ENCODE data around the gene EFCAB8.
A peak's percentile ranks its signal among the peaks of the same experiment; 100 is the strongest.
"Not testable (repeated sequence)": the region's sequence is repeated elsewhere in the genome, so short reads cannot be mapped to it uniquely, and the experiment has no call there.

Gene EFCAB8

DNA sequence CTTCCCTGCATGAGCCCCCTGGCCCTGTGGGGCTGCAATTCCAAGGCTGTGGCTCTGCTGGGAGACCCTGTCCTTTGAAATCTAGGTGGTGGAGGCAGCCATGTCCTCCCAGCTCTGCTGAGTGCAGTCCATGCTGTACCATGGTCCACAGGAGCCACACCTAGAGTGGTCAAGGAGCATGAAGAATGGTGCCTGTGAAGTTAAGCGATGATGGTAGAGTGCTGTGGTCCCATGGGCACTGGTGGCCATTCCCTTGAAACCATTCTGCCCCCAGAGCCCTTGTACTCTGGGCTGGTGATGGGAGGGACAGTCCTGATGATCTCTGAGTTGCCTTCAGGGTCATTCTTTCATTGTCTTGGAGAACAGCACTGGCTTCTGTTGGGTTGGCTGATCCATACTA is 55.3 kb downstream of the EFCAB8 start:
- DNase-seq: no peak

- DNase-seq: no peak
Observed at GRCh38 chr20:32917191-32917950, 58.6 kb downstream of the EFCAB8 start.

GRCh38 chr20:32918296-32918695 is 59.6 kb downstream of the EFCAB8 start:
- DNase-seq: no peak

DNA sequence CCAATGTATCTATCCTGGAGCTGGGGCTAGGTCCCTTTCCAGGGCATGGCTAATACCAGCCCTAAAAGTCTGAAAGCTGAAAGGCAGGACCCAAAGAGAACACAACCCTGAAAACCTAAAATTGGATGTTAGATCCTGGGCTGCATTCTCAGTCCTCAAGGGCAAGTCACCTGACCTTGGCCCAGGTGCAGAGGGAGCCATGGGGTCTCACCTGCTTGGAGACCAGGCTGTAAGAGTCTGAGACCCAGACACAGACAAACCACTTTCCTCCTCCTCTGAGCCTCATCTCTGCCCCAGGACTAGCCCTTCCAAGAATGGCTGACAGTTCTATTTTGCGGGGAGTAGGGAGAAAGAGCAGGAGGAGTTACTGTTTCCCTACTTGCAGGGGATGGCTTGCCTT is 60.0 kb downstream of the EFCAB8 start:
- no peak for DNase-seq

- DNase-seq: no peak
Observed at GRCh38 chr20:32920066-32920465, 61.3 kb downstream of the EFCAB8 start.

GRCh38 chr20:32920530-32921298 is 62.0 kb downstream of the EFCAB8 start:
- DNase-seq: no peak

DNA sequence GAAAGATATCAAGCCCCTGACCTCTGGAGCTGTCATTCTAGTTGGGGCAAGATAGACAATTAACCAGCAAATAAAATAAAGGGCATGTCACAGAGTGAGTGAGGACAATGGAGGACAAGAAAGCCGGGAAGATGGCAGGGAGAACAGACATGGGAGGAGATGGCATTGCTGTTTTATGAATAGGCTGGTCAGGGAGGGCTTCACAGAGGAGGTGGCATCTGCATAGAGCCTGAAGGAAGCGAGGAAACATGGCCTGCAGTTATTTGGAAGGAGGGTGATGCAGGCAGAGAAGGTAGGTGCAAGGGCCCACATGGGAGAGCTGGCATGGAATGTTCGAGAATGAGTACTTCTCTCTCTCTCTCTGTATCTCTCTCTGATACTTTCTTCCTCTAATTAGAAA is 63.7 kb downstream of the EFCAB8 start:
- no peak for DNase-seq

GRCh38 chr20:32924781-32925180 is 66.1 kb downstream of the EFCAB8 start:
- no peak for DNase-seq

GRCh38 chr20:32925481-32926196 is 66.9 kb downstream of the EFCAB8 start:
- no peak for DNase-seq

DNA sequence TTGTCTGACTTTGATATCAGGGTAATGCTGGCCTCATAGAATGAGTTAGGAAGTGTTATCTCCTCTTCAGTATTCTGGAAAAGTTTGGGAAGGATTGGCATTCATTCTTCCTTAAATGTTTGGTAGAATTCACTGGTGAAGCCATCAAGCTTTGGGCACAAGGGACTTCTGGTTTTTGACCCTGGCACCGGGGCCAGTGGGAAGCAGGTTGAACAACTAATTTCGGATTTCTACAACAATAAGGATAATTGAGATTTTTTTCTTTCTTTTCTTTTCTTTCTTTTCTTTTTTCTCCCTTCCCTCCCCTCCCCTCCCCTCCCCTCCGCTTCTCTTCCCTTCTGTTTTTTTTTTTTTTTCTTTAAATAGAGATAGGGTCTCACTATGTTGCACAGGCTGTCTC is 70.4 kb downstream of the EFCAB8 start:
- no peak for DNase-seq

DNA sequence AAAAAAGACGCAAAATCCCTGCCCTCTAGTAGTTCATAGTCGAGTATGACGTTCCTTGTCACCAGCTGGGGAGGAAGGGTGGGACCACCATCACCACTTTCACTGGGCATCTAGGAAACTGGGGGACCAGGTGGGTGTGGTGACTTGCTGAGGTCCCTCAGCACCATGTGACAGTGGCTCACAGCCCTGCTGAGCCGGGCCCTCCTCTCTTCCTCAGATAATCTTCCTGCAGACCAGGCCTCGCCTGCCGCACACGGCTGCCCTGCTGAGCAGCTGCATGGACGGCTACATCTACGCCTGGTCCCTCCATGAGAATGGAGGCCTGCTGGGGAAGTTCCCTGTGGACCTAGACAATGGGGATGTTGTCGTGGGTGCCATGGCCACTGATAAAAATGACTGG is 71.5 kb downstream of the EFCAB8 start:
- DNase-seq: no peak

GRCh38 chr20:32930701-32931100 is 72.0 kb downstream of the EFCAB8 start:
- no peak for DNase-seq

DNA sequence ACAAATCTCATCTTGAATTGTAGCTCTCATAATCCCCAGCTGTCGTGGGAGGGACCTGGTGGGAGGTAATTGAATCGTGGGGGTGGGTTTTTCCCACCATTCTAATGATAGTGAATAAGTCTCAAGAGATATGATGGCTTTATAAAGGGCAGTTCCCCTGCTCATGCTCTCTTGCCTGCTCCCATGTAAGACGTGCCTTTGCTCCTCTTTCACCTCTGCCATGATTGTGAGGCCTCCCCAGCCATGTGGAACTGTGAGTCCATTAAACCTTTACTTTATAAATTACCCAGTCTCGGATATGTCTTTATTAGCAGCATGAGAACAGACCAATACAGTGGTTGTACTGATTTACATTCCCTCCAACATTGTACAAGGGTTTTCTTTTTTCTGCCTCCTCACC is 75.9 kb downstream of the EFCAB8 start:
- no peak for DNase-seq

- DNase-seq: no peak
Observed at GRCh38 chr20:32941155-32941885, 82.6 kb downstream of the EFCAB8 start.

DNA sequence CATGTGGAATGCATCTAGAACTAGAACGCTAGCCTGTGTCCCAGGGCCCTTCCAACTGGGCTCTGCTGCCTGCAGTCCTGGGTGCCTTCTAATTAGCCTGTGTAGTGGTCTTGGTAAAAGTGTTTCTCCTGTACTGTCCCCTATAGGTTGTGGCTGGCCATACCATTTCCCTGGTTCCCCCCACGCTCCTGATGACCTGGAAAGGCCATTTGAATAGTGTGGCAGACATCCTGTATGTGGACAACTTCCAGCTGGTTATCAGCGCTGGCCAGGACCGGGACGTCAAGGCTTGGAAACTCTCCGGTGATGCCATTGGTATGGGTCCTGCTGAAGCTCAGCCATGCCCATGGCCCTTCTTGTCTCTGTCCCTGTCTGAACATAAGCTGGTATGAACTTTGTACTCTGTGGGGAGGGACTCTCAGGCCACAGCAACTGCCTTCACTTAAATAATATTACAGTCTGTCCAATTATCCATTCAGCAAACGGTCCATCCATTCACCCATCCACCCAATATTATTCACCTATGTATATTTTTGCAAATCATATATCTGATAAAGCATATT is 84.8 kb downstream of the EFCAB8 start:
- DNase-seq: no peak

GRCh38 chr20:32945710-32946221 is 87.0 kb downstream of the EFCAB8 start:
- DNase-seq: peak; percentile 41

- no peak for DNase-seq
Observed at GRCh38 chr20:32946629-32947028, 87.9 kb downstream of the EFCAB8 start.

DNA sequence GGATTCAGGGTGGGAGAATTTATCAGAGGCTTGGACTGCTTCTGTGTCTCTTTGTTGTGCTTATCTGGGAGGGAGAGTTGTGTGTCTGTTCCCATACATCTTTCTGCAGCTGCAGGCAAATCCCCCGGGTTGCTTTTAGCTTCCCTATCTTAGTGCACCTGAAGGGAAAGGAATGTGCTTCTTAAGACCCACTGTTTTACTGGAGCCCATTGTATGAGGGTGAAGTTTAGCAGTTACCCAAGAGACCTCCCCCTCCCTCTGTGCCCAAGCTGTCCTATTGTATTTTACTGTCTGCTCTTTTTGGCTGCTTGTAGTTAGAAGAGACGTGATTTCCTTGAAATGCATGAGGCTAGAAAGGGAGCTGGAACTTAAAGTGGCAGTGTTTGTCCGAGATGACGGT is 91.8 kb downstream of the EFCAB8 start:
- not testable (repeated sequence) for DNase-seq

GRCh38 chr20:32957459-32957858 is 98.7 kb downstream of the EFCAB8 start:
- DNase-seq: no peak

GRCh38 chr20:32958574-32958973 is 99.9 kb downstream of the EFCAB8 start:
- DNase-seq: no peak

GRCh38 chr20:32959351-32960221 is 100.9 kb downstream of the EFCAB8 start:
- DNase-seq: no peak

- DNase-seq: no peak
Observed at GRCh38 chr20:32960222-32960518, 101.4 kb downstream of the EFCAB8 start.

Measured in central memory CD4-positive, alpha-beta T cell (primary cell).